Neural cell (in vitro differentiated cells): ENCODE data around the gene PPP1CB. TPM values are rescaled to one million over a fixed set of nuclear protein-coding genes. Genes with fewer than 3 reads are reported as not detected.

Source experiments
- H2AFZ ChIP-seq: fragments of 200-600, 300-800 bp; sonication (generic), shearing (Covaris generic); 2 replicates; pipeline ENCODE4 v1.6.0; 2014; ENCODE audit warnings: low read depth, mild to moderate bottlenecking, antibody characterized with exemption, low read length, moderate library complexity
- H3F3A ChIP-seq: fragments of 200-600 bp; shearing (Covaris generic); 2 replicates; pipeline ENCODE4 v1.6.1; 2016; ENCODE audit warnings: mild to moderate bottlenecking, moderate library complexity, mixed read lengths, antibody characterized with exemption, low read length; ENCODE audit not compliant: insufficient read depth, poor library complexity, severe bottlenecking
- H3K27ac ChIP-seq: fragments of 200-600, 300-800 bp; sonication (generic), shearing (Covaris generic); 2 replicates; pipeline ENCODE4 v1.5.1; 2014; ENCODE audit warnings: mild to moderate bottlenecking, low read length, moderate library complexity
- H3K27me3 ChIP-seq: fragments of 300-800, 200-600 bp; sonication (generic), shearing (Covaris generic); 2 replicates; pipeline ENCODE4 v1.6.0; 2014; ENCODE audit warnings: mild to moderate bottlenecking, low read depth, low read length, moderate library complexity; ENCODE audit not compliant: insufficient read depth
- H3K36me3 ChIP-seq: fragments of 300-800, 200-600 bp; sonication (generic), shearing (Covaris generic); 2 replicates; pipeline ENCODE4 v1.5.1; 2014; ENCODE audit warnings: mild to moderate bottlenecking, antibody characterized with exemption, low read length, moderate library complexity; ENCODE audit not compliant: insufficient read depth
- H3K4me2 ChIP-seq: fragments of 300-800, 200-600 bp; sonication (generic), shearing (Covaris generic); 2 replicates; pipeline ENCODE4 v1.6.0; 2014; ENCODE audit warnings: mild to moderate bottlenecking, low read length
- H3K4me3 ChIP-seq: fragments of 300-800, 200-600 bp; sonication (generic), shearing (Covaris generic); 2 replicates; pipeline ENCODE4 v1.5.1; 2014; ENCODE audit warnings: mild to moderate bottlenecking, low read length, moderate library complexity
- H3K79me2 ChIP-seq: fragments of 200-600 bp; shearing (Covaris generic); replicated peaks from 2 replicates; pipeline ENCODE4 v1.6.0; 2014; ENCODE audit warnings: mild to moderate bottlenecking, low read length, moderate library complexity; ENCODE audit not compliant: insufficient read depth
- H3K9ac ChIP-seq: fragments of 300-800, 200-600 bp; sonication (generic), shearing (Covaris generic); 2 replicates; pipeline ENCODE4 v1.6.1; 2016; ENCODE audit warnings: mild to moderate bottlenecking, low read length, mixed read lengths
- H3K9me2 ChIP-seq: fragments of 200-600 bp; shearing (Covaris generic); 2 replicates; pipeline ENCODE4 v1.6.1; 2016; ENCODE audit warnings: mild to moderate bottlenecking, low read length, mixed read lengths; ENCODE audit not compliant: insufficient read depth
- H3K9me3 ChIP-seq: fragments of 200-600, 300-800 bp; sonication (generic), shearing (Covaris generic); 2 replicates; pipeline ENCODE4 v1.6.1; 2016; ENCODE audit warnings: mild to moderate bottlenecking, mixed run types, low read length, moderate library complexity, mixed read lengths
- H4K20me1 ChIP-seq: fragments of 200-600 bp; shearing (Covaris generic); 2 replicates; pipeline ENCODE4 v1.6.1; 2016; ENCODE audit warnings: mild to moderate bottlenecking, mixed run types; ENCODE audit not compliant: insufficient read depth
- EP300 ChIP-seq: fragments of 450-650 bp; conservative IDR thresholded peaks from 2 replicates; pipeline ENCODE4 v1.6.1; 2014; ENCODE audit warnings: antibody characterized with exemption, mild to moderate bottlenecking, moderate library complexity; ENCODE audit not compliant: poor library complexity, severe bottlenecking
- EZH2 ChIP-seq: fragments of 200-600, 300-800 bp; shearing (Covaris generic), sonication (generic); IDR thresholded peaks from 2 replicates; pipeline ENCODE4 v1.6.1; 2014; ENCODE audit warnings: antibody characterized with exemption, low read length, borderline replicate concordance, mild to moderate bottlenecking; ENCODE audit not compliant: insufficient read depth, poor library complexity, severe bottlenecking
- MXI1 ChIP-seq: fragments of 450-650 bp; conservative IDR thresholded peaks from 2 replicates; pipeline ENCODE4 v1.6.1; 2014; ENCODE audit warnings: antibody characterized with exemption, mild to moderate bottlenecking; ENCODE audit not compliant: poor library complexity, severe bottlenecking
- POLR2AphosphoS5 ChIP-seq: IDR thresholded peaks from 2 replicates; pipeline ENCODE4 v1.6.1; 2012
- RAD21 ChIP-seq: fragments of 450-650 bp; conservative IDR thresholded peaks from 2 replicates; pipeline ENCODE4 v1.6.1; 2014; ENCODE audit warnings: antibody characterized with exemption, mild to moderate bottlenecking, moderate library complexity
- REST ChIP-seq: IDR thresholded peaks from 2 replicates; pipeline ENCODE4 v1.6.1; 2012; ENCODE audit warnings: borderline replicate concordance
- TAF1 ChIP-seq: IDR thresholded peaks from 2 replicates; pipeline ENCODE4 v1.6.1; 2012; ENCODE audit warnings: low read depth
- polyA plus RNA-seq: library from polyadenylated mRNA; depleted of rRNA; stranded (reverse); fragments of >200 nt; gene quantifications from 2 replicates; pipeline ENCODE4 v1.2.3, GENCODE V29; 2014

PPP1CB gene
- polyA plus RNA-seq, 1 donor from 2014 or later: 239 TPM

GRCh38 chr2:28721601-28722191, 29.9 kb upstream of the PPP1CB start:
- no peak overlapping the region for H3K4me3 ChIP-seq
- H3K9me2 ChIP-seq: no peaks in the 10 kb centered on the region
- TF ChIP-seq REST (peak; percentile 69), MXI1 (no peak)
- no peaks in the 10 kb centered on the region for H3K9me3 ChIP-seq
- no peaks in the 10 kb centered on the region for H3K36me3 ChIP-seq
- no peak overlapping the region for H3K27ac ChIP-seq
- no peak overlapping the region for H3K4me2 ChIP-seq
- H4K20me1 ChIP-seq: no peaks in the 10 kb centered on the region
- no peaks in the 10 kb centered on the region for H3F3A ChIP-seq
- H2AFZ ChIP-seq: no peak overlapping the region
- no peaks in the 10 kb centered on the region for H3K79me2 ChIP-seq
- H3K27me3 ChIP-seq: no peaks in the 10 kb centered on the region
- no peak overlapping the region for H3K9ac ChIP-seq

DNA sequence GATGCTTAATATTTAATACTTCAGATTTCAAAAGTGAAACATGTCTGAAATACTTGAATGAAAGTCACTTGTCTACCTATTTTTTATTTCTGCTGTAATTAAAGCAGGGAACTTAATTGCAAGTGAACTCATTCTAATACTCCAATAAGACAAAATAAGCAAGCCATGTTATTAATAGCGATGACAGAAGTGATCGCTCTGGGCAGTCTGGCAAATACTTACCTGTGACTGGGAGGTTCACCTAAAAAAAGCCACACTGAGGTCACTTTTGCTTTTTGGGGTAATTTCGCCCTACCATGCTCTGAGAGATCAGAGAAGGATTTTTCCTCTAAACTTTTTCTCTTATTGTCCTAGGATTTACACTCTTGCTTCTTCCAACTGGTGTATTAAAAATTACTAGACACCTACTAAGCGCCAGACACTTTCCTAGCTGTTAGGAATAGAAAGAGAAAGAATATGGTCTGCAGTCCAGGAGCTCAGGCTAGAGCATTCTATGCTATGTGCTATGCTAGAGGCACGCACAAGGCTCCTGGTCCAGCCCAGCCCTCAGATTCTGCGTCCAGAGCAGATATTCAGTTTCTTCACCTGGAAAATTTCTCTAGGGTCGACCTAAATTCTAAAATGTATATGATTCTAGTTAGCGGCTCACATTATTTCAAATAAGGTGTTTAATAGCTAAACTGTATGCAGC, 26.5 kb upstream of the PPP1CB start:
- no peak overlapping the region for H3K4me3 ChIP-seq
- H3K27ac ChIP-seq: no peak overlapping the region
- no peak overlapping the region for H2AFZ ChIP-seq
- no peaks in the 10 kb centered on the region for H3K9me3 ChIP-seq
- H3F3A ChIP-seq: no peaks in the 10 kb centered on the region
- H3K36me3 ChIP-seq: no peaks in the 10 kb centered on the region
- TF ChIP-seq RAD21: no peak
- TF ChIP-seq EZH2: no peak
- no peaks in the 10 kb centered on the region for H3K79me2 ChIP-seq
- no peak overlapping the region for H3K4me2 ChIP-seq
- no peaks in the 10 kb centered on the region for H4K20me1 ChIP-seq
- H3K27me3 ChIP-seq: no peaks in the 10 kb centered on the region
- no peaks in the 10 kb centered on the region for H3K9me2 ChIP-seq
- no peak overlapping the region for H3K9ac ChIP-seq

GRCh38 chr2:28726177-28726576, 25.5 kb upstream of the PPP1CB start:
- Histone ChIP-seq H3K27ac (no peak overlapping the region), H3K9ac (no peak overlapping the region), H3F3A (no peaks in the 10 kb centered on the region), H3K27me3 (no peaks in the 10 kb centered on the region), H3K36me3 (no peaks in the 10 kb centered on the region), H3K4me2 (no peak overlapping the region), H3K9me2 (no peaks in the 10 kb centered on the region), H4K20me1 (no peaks in the 10 kb centered on the region), H2AFZ (no peak overlapping the region), H3K9me3 (no peaks in the 10 kb centered on the region), H3K4me3 (no peak overlapping the region), H3K79me2 (no peaks in the 10 kb centered on the region)
- no peak for TF ChIP-seq EP300
- TF ChIP-seq EZH2: no peak
- no peak for TF ChIP-seq POLR2AphosphoS5
- no peak for TF ChIP-seq REST
- TF ChIP-seq TAF1: no peak
- no peak for TF ChIP-seq RAD21
